GM12872 (cell line): ENCODE data around the gene B3GNT3.

Experiments
- CTCF ChIP-seq: IDR thresholded peaks from 3 replicates; pipeline ENCODE4 v1.5.1; 2011; ENCODE audit warnings: low read depth, mild to moderate bottlenecking, low read length, moderate library complexity; ENCODE audit not compliant: insufficient read depth

B3GNT3 gene

GRCh38 chr19:17796013-17796837 is 1.3 kb downstream of the B3GNT3 start:
- TF ChIP-seq CTCF = no peak

DNA sequence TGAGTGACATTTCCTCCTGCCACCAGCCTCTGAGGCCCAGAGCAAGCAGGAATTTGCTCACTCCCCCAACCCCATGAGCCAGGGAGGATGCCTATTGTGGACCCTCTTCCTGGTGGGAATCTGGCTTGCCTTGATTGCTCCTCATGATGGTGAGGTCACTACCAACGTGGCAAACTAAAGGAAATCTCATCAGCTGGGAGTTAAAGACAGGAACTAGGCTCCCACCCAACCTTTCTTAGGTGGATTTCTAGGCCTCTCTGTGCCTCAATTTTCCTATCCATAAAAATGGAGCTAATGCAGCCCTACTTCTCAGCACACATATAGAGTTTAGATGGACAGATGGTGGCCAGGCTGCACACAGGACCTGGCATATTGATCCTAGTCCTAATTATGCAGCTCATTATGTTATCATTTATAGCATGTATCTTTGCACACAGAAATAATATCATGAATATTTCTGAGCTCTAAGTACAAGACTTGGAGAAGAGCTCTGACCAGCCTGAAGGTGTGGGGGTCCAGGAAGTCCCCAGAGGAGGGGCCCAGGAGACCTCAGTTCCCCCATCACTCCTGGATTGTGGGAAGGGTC is 2.0 kb downstream of the B3GNT3 start:
- TF ChIP-seq CTCF = no peak

- no peak for TF ChIP-seq CTCF
Observed at GRCh38 chr19:17797424-17798201, 2.7 kb downstream of the B3GNT3 start.

GRCh38 chr19:17802137-17802858 is 7.4 kb downstream of the B3GNT3 start:
- no peak for TF ChIP-seq CTCF

- no peak for TF ChIP-seq CTCF
Observed at GRCh38 chr19:17803264-17803896, 8.4 kb downstream of the B3GNT3 start.

GRCh38 chr19:17805427-17805826 is 10.5 kb downstream of the B3GNT3 start:
- no peak for TF ChIP-seq CTCF
